AG10803 (cell line): ENCODE data around the gene SLC30A3.

Experiments used
- DNase-seq: peaks from one replicate; pipeline ENCODE4 v3.0.0; 2010; ENCODE audit warnings: low read depth
- H3K4me3 ChIP-seq: 2 replicates; pipeline ENCODE4 v1.5.1; 2011; ENCODE audit warnings: mild to moderate bottlenecking, low read length, control low read depth
- CTCF ChIP-seq: conservative IDR thresholded peaks from 2 replicates; pipeline ENCODE4 v1.5.1; 2011; ENCODE audit warnings: mild to moderate bottlenecking, low read length, control low read depth, inconsistent platforms

SLC30A3 gene

GRCh38 chr2:27284996-27285395 lies 22.1 kb upstream of the SLC30A3 start:
- no peak for TF ChIP-seq CTCF
- H3K4me3 ChIP-seq = no peak overlapping the region
- no peak for DNase-seq

DNA sequence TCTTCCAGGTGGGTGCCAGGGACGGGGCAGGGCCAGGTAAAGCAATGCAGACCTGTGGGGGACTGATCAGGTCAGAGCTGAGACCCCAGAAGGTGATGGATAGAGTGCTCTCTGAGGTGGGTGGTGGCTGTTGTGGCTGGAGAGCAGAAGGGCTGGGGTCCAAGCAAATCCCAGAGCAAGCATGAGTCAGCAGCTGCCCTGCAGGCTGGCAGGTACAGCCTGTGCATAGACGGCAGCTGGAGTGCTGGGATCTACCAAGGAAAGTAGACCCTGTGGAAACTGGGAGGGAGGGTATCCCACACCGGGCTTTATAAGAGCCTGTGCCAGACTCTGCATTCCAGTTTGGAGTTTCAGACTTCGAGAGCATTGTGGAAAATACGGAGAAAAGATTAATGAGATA lies 20.0 kb upstream of the SLC30A3 start:
- no peak for TF ChIP-seq CTCF
- no peak overlapping the region for H3K4me3 ChIP-seq
- no peak for DNase-seq

DNA sequence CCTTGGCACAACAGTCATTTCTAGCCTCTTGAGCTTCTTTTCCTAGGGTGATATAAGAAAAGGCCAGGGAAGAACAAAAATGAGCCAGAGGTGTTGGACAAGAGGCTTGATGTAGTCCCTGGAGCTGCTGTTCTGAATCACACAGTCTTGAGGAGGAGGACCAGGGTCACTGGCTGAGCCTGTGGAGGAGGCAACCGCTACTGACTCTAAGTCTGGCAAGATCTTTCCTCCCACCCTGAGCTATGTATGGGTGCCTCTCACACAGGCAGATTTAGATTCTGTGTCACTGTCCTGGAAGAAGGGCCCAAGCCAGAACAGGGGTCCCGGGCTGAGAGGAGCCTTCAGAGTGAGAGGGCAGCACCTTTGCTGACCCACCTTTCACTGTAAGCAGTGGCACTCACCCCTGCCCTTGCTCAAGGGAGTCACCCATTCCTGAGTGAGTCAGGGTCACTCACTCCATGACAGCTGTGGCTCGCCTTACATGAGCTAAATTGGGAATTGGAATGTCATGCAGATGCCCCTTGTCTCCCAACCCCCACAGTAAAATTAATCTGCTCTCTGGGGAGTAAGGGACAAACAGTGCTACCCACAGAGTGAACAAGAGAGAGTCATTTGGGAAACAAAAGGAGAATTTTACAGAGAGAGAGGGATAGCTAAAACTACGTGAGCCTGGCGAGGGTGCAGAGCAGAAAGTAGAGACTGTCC lies 19.2 kb upstream of the SLC30A3 start, which contains the start of gene TRIM54:
Gene TRIM54, plus strand, starts transcription at position 575 of the 705 bp plus-strand sequence. CDS start 303 bp downstream, outside the sequence.
- DNase-seq = no peak
- H3K4me3 ChIP-seq = no peak within 1 kb of the TSS
- no peak for TF ChIP-seq CTCF

DNA sequence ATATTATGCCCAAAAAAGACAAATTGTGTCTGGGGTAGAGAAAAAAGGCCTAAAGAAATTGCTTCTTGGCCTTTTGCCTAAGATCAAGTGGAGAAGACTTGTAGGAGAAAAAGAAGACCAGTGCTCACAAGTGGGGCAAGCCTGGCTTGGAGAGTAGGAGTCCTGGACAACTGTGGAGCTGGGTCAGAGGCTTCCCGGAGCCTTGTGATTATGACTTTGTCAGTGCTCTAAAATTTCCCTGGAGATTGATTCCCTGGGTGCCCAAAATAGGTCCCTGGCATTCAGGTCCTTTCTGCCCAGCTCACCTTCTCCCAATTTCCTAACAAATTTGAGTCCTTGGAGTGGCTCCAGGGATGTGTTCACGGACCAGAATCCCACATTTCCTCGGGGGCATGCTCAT lies 18.6 kb upstream of the SLC30A3 start:
- no peak for DNase-seq
- TF ChIP-seq CTCF = no peak
- H3K4me3 ChIP-seq = no peak overlapping the region

GRCh38 chr2:27280826-27281225 lies 18.0 kb upstream of the SLC30A3 start:
- TF ChIP-seq CTCF = no peak
- no peak overlapping the region for H3K4me3 ChIP-seq

DNA sequence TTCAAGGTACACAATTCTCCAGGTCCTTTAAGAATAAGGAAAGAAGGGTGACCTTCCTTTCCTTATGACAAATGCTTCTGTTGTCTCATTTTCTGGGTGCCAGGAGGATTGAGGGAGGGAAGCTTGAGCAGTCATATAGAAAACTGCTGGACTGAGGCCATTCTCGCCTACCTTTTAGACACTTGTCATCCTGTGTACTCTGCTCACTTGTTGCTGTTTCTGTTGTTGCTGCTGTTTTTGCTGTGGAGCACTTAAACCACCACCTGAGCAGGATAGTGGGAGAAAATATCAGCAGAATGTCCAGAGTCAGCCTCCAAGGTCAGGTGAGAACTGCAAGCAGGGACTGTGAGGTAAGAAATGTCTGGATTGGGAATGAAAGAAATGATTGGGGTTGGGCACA lies 15.2 kb upstream of the SLC30A3 start:
- no peak for TF ChIP-seq CTCF
- DNase-seq = no peak
- H3K4me3 ChIP-seq = no peak overlapping the region

More at GRCh38 chr2:27280826-27281225, 18.0 kb upstream of the SLC30A3 start:
- DNase-seq = no peak
